ENCODE measurements around the gene SLC9A8.

DNA sequence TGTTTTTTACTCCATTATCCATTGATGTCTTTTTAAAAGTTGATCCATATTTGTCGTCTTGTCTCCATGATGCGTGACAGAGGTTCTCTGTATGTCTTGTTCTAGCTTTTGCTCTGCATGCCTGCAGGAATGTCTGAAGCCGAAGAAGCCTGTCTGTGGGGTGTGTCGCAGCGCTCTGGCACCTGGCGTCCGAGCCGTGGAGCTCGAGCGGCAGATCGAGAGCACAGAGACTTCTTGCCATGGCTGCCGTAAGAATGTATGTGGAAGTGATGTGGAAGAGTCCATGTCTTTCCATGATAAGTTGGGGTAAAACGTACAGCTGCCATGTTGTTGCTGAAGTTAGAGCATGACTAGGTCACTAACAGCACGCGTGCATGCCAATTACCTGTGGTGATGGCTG lies 128.8 kb downstream of the SLC9A8 start:
- TF ChIP-seq EZH2 (IDR thresholded peaks at IDR 0.05; ENCODE audit: borderline replicate concordance, low read depth, low read length, severe bottlenecking): no peak
- TF ChIP-seq, protein P1, sequence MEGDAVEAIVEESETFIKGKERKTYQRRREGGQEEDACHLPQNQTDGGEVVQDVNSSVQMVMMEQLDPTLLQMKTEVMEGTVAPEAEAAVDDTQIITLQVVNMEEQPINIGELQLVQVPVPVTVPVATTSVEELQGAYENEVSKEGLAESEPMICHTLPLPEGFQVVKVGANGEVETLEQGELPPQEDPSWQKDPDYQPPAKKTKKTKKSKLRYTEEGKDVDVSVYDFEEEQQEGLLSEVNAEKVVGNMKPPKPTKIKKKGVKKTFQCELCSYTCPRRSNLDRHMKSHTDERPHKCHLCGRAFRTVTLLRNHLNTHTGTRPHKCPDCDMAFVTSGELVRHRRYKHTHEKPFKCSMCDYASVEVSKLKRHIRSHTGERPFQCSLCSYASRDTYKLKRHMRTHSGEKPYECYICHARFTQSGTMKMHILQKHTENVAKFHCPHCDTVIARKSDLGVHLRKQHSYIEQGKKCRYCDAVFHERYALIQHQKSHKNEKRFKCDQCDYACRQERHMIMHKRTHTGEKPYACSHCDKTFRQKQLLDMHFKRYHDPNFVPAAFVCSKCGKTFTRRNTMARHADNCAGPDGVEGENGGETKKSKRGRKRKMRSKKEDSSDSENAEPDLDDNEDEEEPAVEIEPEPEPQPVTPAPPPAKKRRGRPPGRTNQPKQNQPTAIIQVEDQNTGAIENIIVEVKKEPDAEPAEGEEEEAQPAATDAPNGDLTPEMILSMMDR (IDR thresholded peaks at IDR 0.05; ENCODE audit: borderline replicate concordance, extremely low read depth, low read length, poor library complexity, severe bottlenecking): no peak
